Measurements from ENCODE around the gene TEX52. TPM values are rescaled to one million over a fixed set of nuclear protein-coding genes. Genes with fewer than 3 reads are reported as not detected.

The TEX52 gene
- total RNA-seq, 1 experiment from 2014 or later = not detected

GRCh38 chr12:2833327-2833726, 23.5 kb downstream of the TEX52 start:
- DNase-seq (ENCODE audit: low read depth) = no peak

- no peak for DNase-seq (ENCODE audit: low read depth)
Measured at GRCh38 chr12:2832550-2833127, 24.2 kb downstream of the TEX52 start.

- DNase-seq (ENCODE audit: low read depth) = no peak
Measured at GRCh38 chr12:2829275-2829674, 27.6 kb downstream of the TEX52 start.

- DNase-seq (ENCODE audit: low read depth) = no peak
Measured at GRCh38 chr12:2826721-2827515, 29.9 kb downstream of the TEX52 start.

GRCh38 chr12:2826036-2826435, 30.8 kb downstream of the TEX52 start:
- no peak for DNase-seq (ENCODE audit: low read depth)

GRCh38 chr12:2825132-2825531, 31.7 kb downstream of the TEX52 start:
- no peak for DNase-seq (ENCODE audit: low read depth)

GRCh38 chr12:2824541-2824940, 32.3 kb downstream of the TEX52 start:
- DNase-seq (ENCODE audit: low read depth) = no peak

GRCh38 chr12:2823483-2823882, 33.4 kb downstream of the TEX52 start:
- DNase-seq (ENCODE audit: low read depth) = no peak

- DNase-seq (ENCODE audit: low read depth) = no peak
Measured at GRCh38 chr12:2820432-2820831, 36.4 kb downstream of the TEX52 start.

GRCh38 chr12:2819810-2820209, 37.0 kb downstream of the TEX52 start:
- DNase-seq (ENCODE audit: low read depth) = no peak

GRCh38 chr12:2813214-2814185, 43.3 kb downstream of the TEX52 start:
- DNase-seq (ENCODE audit: low read depth) = peak; percentile 72

- peak; percentile 98 for DNase-seq (ENCODE audit: low read depth)
Measured at GRCh38 chr12:2812290-2813213, 44.3 kb downstream of the TEX52 start, which contains the start of gene ITFG2. TSS of gene ITFG2 (plus strand) at chr12:2812668. CDS start at chr12:2812761, 93 bp downstream.

- no peak for DNase-seq (ENCODE audit: low read depth)
Measured at GRCh38 chr12:2811801-2812200, 45.0 kb downstream of the TEX52 start.

GRCh38 chr12:2806700-2807099, 50.1 kb downstream of the TEX52 start:
- peak; percentile 7 for DNase-seq (ENCODE audit: low read depth)

- DNase-seq (ENCODE audit: low read depth) = no peak
Measured at GRCh38 chr12:2805143-2805520, 51.7 kb downstream of the TEX52 start.

GRCh38 chr12:2804393-2805142, 52.3 kb downstream of the TEX52 start:
- peak; percentile 20 for DNase-seq (ENCODE audit: low read depth)

- no peak for DNase-seq (ENCODE audit: low read depth)
Measured at GRCh38 chr12:2803635-2804392, 53.0 kb downstream of the TEX52 start.

- DNase-seq (ENCODE audit: low read depth) = no peak
Measured at GRCh38 chr12:2801044-2801783, 55.6 kb downstream of the TEX52 start.

- no peak for DNase-seq (ENCODE audit: low read depth)
Measured at GRCh38 chr12:2800046-2800570, 56.7 kb downstream of the TEX52 start.
